HUES6 (cell line): Measurements from ENCODE around the gene ATG3.

Experiments
- H3K27ac ChIP-seq: 2 replicates; pipeline ENCODE4 v1.7.0; 2013; ENCODE audit warnings: low read depth, mild to moderate bottlenecking, low read length, inconsistent platforms
- H3K27me3 ChIP-seq: 2 replicates; pipeline ENCODE4 v1.6.1; 2013; ENCODE audit warnings: low read length; ENCODE audit not compliant: control insufficient read depth, insufficient read depth
- H3K36me3 ChIP-seq: 2 replicates; pipeline ENCODE4 v1.6.1; 2013; ENCODE audit warnings: low read length; ENCODE audit not compliant: control insufficient read depth, insufficient read depth
- H3K4me1 ChIP-seq: 2 replicates; pipeline ENCODE4 v1.6.1; 2013; ENCODE audit warnings: low read length; ENCODE audit not compliant: control insufficient read depth, insufficient read depth
- H3K4me3 ChIP-seq: 2 replicates; pipeline ENCODE4 v1.5.1; 2013; ENCODE audit warnings: low read depth, low read length
- H3K9ac ChIP-seq: one replicate; pipeline ENCODE4 v1.6.1; 2013; ENCODE audit warnings: mild to moderate bottlenecking, low read length
- H3K9me3 ChIP-seq: 2 replicates; pipeline ENCODE4 v1.6.1; 2013; ENCODE audit warnings: low read depth, low read length; ENCODE audit not compliant: control insufficient read depth, insufficient read depth

The ATG3 gene

GRCh38 chr3:112561484-112561733 is 353 bp downstream of the ATG3 start:
- H3K36me3 ChIP-seq: peaks cover 21% of the 10 kb centered on the region
- peak overlapping the region; percentile 26; the same call in 1 of the 2 replicates for H3K27ac ChIP-seq
- peak overlapping the region; percentile 88 for H3K9ac ChIP-seq
- peaks cover 29% of the 10 kb centered on the region for H3K4me1 ChIP-seq
- H3K27me3 ChIP-seq: no peaks in the 10 kb centered on the region
- H3K9me3 ChIP-seq: no peaks in the 10 kb centered on the region
- peak overlapping the region; percentile 93 for H3K4me3 ChIP-seq

- H3K4me3 ChIP-seq: peak overlapping the region; percentile 93
- H3K36me3 ChIP-seq: peaks cover 19% of the 10 kb centered on the region
- peak overlapping the region; percentile 88 for H3K9ac ChIP-seq
- peak overlapping the region; percentile 62; the same call in 1 of the 2 replicates for H3K27ac ChIP-seq
- H3K9me3 ChIP-seq: no peaks in the 10 kb centered on the region
- H3K27me3 ChIP-seq: no peaks in the 10 kb centered on the region
- H3K4me1 ChIP-seq: peaks cover 25% of the 10 kb centered on the region
These were observed 860 bp downstream of the ATG3 start for GRCh38 chr3:112560721-112561483.

- Histone ChIP-seq H3K27ac (0 out of 2 replicates have a peak overlapping the region, but pooled peaks have one; percentile 62), H3K4me1 (peaks cover 19% of the 10 kb centered on the region), H3K4me3 (peak overlapping the region; percentile 93), H3K9me3 (no peaks in the 10 kb centered on the region), H3K9ac (peak overlapping the region; percentile 88), H3K27me3 (no peaks in the 10 kb centered on the region), H3K36me3 (peaks cover 18% of the 10 kb centered on the region)
These were observed 1.5 kb downstream of the ATG3 start for GRCh38 chr3:112560307-112560706.

- Histone ChIP-seq H3K27me3 (no peaks in the 10 kb centered on the region), H3K9me3 (peaks cover 8% of the 10 kb centered on the region; the same call in 1 of the 2 replicates), H3K9ac (no peak overlapping the region), H3K27ac (no peak overlapping the region), H3K36me3 (peaks cover 13% of the 10 kb centered on the region), H3K4me3 (no peak overlapping the region), H3K4me1 (peaks cover 5% of the 10 kb centered on the region; the same call in 1 of the 2 replicates)
These were observed 3.8 kb downstream of the ATG3 start for GRCh38 chr3:112557976-112558375.

DNA sequence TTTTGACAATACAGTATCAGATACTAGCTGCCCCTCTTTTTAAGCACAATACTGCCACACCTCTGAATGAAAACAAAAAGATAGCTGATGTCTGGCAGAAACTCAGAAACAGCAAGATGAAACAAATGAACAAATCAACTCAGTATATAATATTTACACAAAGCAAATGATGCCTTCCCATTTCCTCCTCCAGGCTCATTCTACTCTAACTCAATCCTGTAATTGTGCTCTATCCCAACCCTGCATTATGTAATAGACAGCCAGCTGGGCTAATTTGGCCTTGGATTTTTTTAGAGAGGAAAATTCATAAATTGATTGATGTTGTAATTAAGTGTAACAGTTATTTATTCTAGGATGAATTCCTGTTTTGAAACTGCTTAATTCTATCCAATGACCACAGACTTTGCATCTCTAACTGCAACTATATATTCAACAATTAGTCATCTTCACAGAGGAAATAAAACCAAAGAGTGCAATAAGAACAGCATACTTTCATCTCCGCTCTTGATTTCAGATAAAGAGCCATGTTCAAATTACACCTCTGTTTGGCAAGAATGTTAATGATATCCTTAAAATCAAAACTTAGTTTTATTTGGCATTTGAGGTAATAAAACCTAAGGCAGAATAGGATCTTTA is 6.1 kb downstream of the ATG3 start:
- Histone ChIP-seq H3K9me3 (peaks cover 11% of the 10 kb centered on the region; the same call in 1 of the 2 replicates), H3K9ac (no peak overlapping the region), H3K36me3 (peaks cover 19% of the 10 kb centered on the region), H3K27me3 (no peaks in the 10 kb centered on the region), H3K4me1 (peaks cover 5% of the 10 kb centered on the region; the same call in 1 of the 2 replicates), H3K27ac (no peak overlapping the region), H3K4me3 (no peak overlapping the region)

GRCh38 chr3:112550859-112551258 is 10.9 kb downstream of the ATG3 start:
- Histone ChIP-seq H3K9me3 (peaks cover 11% of the 10 kb centered on the region; the same call in 1 of the 2 replicates), H3K4me1 (no peaks in the 10 kb centered on the region), H3K36me3 (peaks cover 40% of the 10 kb centered on the region), H3K27ac (no peak overlapping the region), H3K27me3 (no peaks in the 10 kb centered on the region), H3K4me3 (no peak overlapping the region), H3K9ac (no peak overlapping the region)

- peaks cover 52% of the 10 kb centered on the region for H3K36me3 ChIP-seq
- H3K27me3 ChIP-seq: no peaks in the 10 kb centered on the region
- H3K9me3 ChIP-seq: no peaks in the 10 kb centered on the region
- no peak overlapping the region for H3K27ac ChIP-seq
- no peak overlapping the region for H3K9ac ChIP-seq
- H3K4me1 ChIP-seq: no peaks in the 10 kb centered on the region
- H3K4me3 ChIP-seq: no peak overlapping the region
These were observed 15.5 kb downstream of the ATG3 start for GRCh38 chr3:112546216-112546759.

DNA sequence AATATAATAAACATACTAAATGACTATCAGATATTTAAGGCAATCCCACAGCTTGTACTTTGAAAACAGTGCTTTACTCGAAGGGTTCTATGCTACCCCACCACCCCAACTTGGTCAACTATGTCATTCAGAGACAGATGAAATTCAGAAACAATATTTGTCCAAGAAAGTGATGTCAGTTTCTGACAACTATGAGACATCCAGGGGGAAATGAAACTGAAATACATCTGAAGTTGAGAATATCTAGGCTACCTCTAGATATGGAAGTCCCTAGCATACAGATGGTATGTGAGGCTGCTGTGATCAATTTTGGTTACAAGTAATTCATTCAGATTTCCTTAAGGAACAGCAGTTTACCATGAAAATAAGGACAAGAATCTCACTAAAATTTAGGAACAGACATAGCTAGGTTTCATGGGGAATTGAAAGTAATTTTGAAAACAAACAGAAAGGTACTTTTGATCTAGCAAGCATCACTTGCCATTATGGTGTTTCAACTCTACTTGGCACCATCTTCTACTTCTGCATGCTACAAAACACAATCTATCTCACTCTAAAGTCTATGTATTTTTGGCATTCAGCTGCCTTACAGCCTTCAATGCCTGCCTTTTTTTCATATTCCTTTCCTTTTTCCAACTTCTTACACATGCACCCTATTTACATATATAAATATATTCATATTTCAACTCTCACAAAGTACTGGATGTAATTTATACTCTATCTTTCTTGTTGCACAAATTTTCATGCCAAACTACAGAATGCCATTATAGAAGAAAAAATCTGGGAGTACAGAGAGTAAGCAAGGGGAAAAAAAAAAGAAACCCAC is 21.7 kb downstream of the ATG3 start:
- H3K9me3 ChIP-seq: no peaks in the 10 kb centered on the region
- no peak overlapping the region for H3K4me3 ChIP-seq
- H3K9ac ChIP-seq: no peak overlapping the region
- H3K27ac ChIP-seq: no peak overlapping the region
- no peaks in the 10 kb centered on the region for H3K27me3 ChIP-seq
- H3K4me1 ChIP-seq: no peaks in the 10 kb centered on the region
- peaks cover 55% of the 10 kb centered on the region for H3K36me3 ChIP-seq

GRCh38 chr3:112531358-112531781 is 30.4 kb downstream of the ATG3 start:
- Histone ChIP-seq H3K27ac (no peak overlapping the region), H3K9me3 (no peaks in the 10 kb centered on the region), H3K4me1 (no peaks in the 10 kb centered on the region), H3K36me3 (peaks cover 69% of the 10 kb centered on the region), H3K9ac (no peak overlapping the region), H3K4me3 (no peak overlapping the region), H3K27me3 (no peaks in the 10 kb centered on the region)

DNA sequence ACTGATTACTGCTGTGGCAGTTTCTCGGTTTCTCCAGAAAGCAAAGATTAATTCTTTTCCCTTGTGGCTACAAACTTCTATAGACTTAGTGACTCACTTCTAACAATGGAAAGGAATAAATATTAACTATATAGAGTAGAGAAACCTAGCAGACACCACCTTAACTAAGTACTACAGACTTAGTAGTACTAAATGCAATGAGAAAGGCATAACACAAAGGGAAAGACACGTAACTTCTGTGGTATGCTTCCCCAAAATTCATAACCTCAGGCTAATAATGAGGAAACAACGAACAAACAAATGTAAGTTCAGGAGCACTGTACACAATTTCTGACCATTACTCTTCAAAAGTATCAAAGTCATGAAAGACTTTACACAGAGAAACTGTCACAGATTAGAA is 31.2 kb downstream of the ATG3 start:
- Histone ChIP-seq H3K9me3 (no peaks in the 10 kb centered on the region), H3K9ac (no peak overlapping the region), H3K27me3 (no peaks in the 10 kb centered on the region), H3K4me3 (no peak overlapping the region), H3K4me1 (no peaks in the 10 kb centered on the region), H3K36me3 (peaks cover 61% of the 10 kb centered on the region), H3K27ac (no peak overlapping the region)
